ENCODE measurements around the gene SORCS2.

SORCS2 gene

DNA sequence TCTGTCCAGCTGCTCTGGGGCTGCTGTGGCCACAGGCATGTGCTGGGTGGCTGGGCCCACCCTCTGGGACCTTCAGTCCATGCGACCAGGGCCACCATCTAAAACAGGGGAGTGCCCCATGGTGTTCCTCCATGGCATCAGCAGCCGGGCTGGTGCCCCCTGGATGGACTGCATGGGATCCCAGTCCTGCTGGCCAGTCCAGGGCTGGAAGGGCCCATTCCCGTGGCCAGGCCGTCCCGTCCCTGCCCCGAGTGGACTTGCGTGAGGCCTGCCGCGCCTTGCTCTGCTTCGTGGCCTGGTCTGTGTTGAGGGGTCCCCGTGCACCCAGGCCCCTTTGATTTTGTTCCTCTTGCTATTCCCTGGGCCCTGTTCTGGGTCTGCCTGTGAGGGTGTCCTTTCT lies 36.4 kb downstream of the SORCS2 start:
- H3K4me2 ChIP-seq (ENCODE audit: low read length) = no peak overlapping the region
- no peaks in the 10 kb centered on the region for H3K9me3 ChIP-seq (ENCODE audit: insufficient read depth, low read length)
- no peaks in the 10 kb centered on the region for H3K27me3 ChIP-seq (ENCODE audit: low read depth, low read length)
- TF ChIP-seq CTCF (IDR thresholded peaks at IDR 0.05; ENCODE audit: low read depth, low read length) (no peak), EZH2phosphoT487 (IDR thresholded peaks at IDR 0.05; ENCODE audit: low read depth) (no peak)
- no peak overlapping the region for H3K9ac ChIP-seq (ENCODE audit: low read length)
- H2AFZ ChIP-seq (ENCODE audit: low read depth, low read length) = no peak overlapping the region
- no peaks in the 10 kb centered on the region for H3K4me1 ChIP-seq (ENCODE audit: low read length)
- H3K4me3 ChIP-seq (ENCODE audit: low read length) = no peak overlapping the region
- no peaks in the 10 kb centered on the region for H3K79me2 ChIP-seq (ENCODE audit: low read length)
- no peaks in the 10 kb centered on the region for H4K20me1 ChIP-seq (ENCODE audit: insufficient read depth, low read length)
- no peaks in the 10 kb centered on the region for H3K36me3 ChIP-seq (replicated peaks; ENCODE audit: low read depth, low read length)
- no peak overlapping the region for H3K27ac ChIP-seq (ENCODE audit: low read length)

GRCh38 chr4:7232061-7232650 lies 39.8 kb downstream of the SORCS2 start:
- H3K4me2 ChIP-seq (ENCODE audit: low read length) = no peak overlapping the region
- TF ChIP-seq CTCF (IDR thresholded peaks at IDR 0.05; ENCODE audit: low read depth, low read length) = no peak
- no peak overlapping the region for H3K4me3 ChIP-seq (ENCODE audit: low read length)
- H2AFZ ChIP-seq (ENCODE audit: low read depth, low read length) = no peak overlapping the region
- H3K4me1 ChIP-seq (ENCODE audit: low read length) = no peaks in the 10 kb centered on the region
- H3K9ac ChIP-seq (ENCODE audit: low read length) = no peak overlapping the region
- no peaks in the 10 kb centered on the region for H3K9me3 ChIP-seq (ENCODE audit: insufficient read depth, low read length)
- no peaks in the 10 kb centered on the region for H4K20me1 ChIP-seq (ENCODE audit: insufficient read depth, low read length)
- H3K27ac ChIP-seq (ENCODE audit: low read length) = no peak overlapping the region
- no peaks in the 10 kb centered on the region for H3K36me3 ChIP-seq (replicated peaks; ENCODE audit: low read depth, low read length)
- H3K79me2 ChIP-seq (ENCODE audit: low read length) = no peaks in the 10 kb centered on the region
- no peaks in the 10 kb centered on the region for H3K27me3 ChIP-seq (ENCODE audit: low read depth, low read length)

- no peaks in the 10 kb centered on the region for H3K27me3 ChIP-seq (ENCODE audit: low read depth, low read length)
- H4K20me1 ChIP-seq (ENCODE audit: insufficient read depth, low read length) = no peaks in the 10 kb centered on the region
- H3K4me3 ChIP-seq (ENCODE audit: low read length) = no peak overlapping the region
- H3K4me1 ChIP-seq (ENCODE audit: low read length) = no peaks in the 10 kb centered on the region
- no peak overlapping the region for H3K27ac ChIP-seq (ENCODE audit: low read length)
- H2AFZ ChIP-seq (ENCODE audit: low read depth, low read length) = no peak overlapping the region
- H3K9ac ChIP-seq (ENCODE audit: low read length) = no peak overlapping the region
- no peaks in the 10 kb centered on the region for H3K79me2 ChIP-seq (ENCODE audit: low read length)
- TF ChIP-seq EZH2phosphoT487 (IDR thresholded peaks at IDR 0.05; ENCODE audit: low read depth) (no peak), CTCF (IDR thresholded peaks at IDR 0.05; ENCODE audit: low read depth, low read length) (no peak)
- no peaks in the 10 kb centered on the region for H3K36me3 ChIP-seq (replicated peaks; ENCODE audit: low read depth, low read length)
- H3K9me3 ChIP-seq (ENCODE audit: insufficient read depth, low read length) = no peaks in the 10 kb centered on the region
- no peak overlapping the region for H3K4me2 ChIP-seq (ENCODE audit: low read length)
Observed at GRCh38 chr4:7233006-7233580, 40.8 kb downstream of the SORCS2 start.

DNA sequence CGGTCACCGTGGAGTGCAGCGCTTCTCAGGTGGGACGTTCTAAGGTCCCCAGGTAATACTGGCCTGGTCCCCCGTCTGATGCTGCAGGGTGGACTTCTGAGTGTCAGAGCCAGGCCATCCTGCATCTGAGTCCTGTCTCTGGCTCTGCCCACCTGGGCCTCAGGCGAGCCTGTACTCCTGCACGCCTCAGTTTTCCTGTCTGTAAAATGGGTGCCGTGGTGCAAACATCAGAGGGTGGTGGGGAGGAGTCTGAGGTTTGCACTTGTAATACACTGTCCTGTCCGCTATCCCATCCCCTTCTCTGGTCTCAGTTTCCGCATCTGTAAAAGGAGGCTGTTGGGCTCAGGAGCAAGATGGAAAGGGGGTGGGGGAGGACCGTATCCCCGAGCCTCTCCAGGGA lies 41.3 kb downstream of the SORCS2 start:
- Histone ChIP-seq H2AFZ (ENCODE audit: low read depth, low read length) (no peak overlapping the region), H3K79me2 (ENCODE audit: low read length) (no peaks in the 10 kb centered on the region), H3K27ac (ENCODE audit: low read length) (no peak overlapping the region), H3K9ac (ENCODE audit: low read length) (no peak overlapping the region), H3K27me3 (ENCODE audit: low read depth, low read length) (no peaks in the 10 kb centered on the region), H3K4me1 (ENCODE audit: low read length) (no peaks in the 10 kb centered on the region), H3K9me3 (ENCODE audit: insufficient read depth, low read length) (no peaks in the 10 kb centered on the region), H3K36me3 (replicated peaks; ENCODE audit: low read depth, low read length) (no peaks in the 10 kb centered on the region), H4K20me1 (ENCODE audit: insufficient read depth, low read length) (no peaks in the 10 kb centered on the region), H3K4me2 (ENCODE audit: low read length) (no peak overlapping the region), H3K4me3 (ENCODE audit: low read length) (no peak overlapping the region)
- no peak for TF ChIP-seq EZH2phosphoT487 (IDR thresholded peaks at IDR 0.05; ENCODE audit: low read depth)
- no peak for TF ChIP-seq CTCF (IDR thresholded peaks at IDR 0.05; ENCODE audit: low read depth, low read length)
